Tracheal epithelial cell (primary cell): ENCODE measurements around the gene LAX1. TPM values are rescaled to one million over a fixed set of nuclear protein-coding genes. Genes with fewer than 3 reads are reported as not detected.

Experiments
- total RNA-seq: library from RNA; depleted of rRNA; stranded (reverse); fragments of >200 nt; gene quantifications from 2 replicates; pipeline ENCODE4 v1.2.1, GENCODE V29; 2014

LAX1 gene
- total RNA-seq: under 0.01 TPM in 1 of 2 replicates, not detected in the other

GRCh38 chr1:203765029-203765837 is at the start of gene LAX1:
Gene LAX1 (plus strand): TSS chr1:203765183. CDS start chr1:203765566, 383 bp downstream.

GRCh38 chr1:203795441-203796235 is 30.7 kb downstream of the LAX1 start, which contains the start of the genes ZBED6 and ZC3H11A:
Gene ZBED6 (plus strand): TSS chr1:203795623. CDS start chr1:203797523, 1,900 bp downstream.
Gene ZC3H11A (plus strand): TSS chr1:203795623. CDS start chr1:203817071, 21,448 bp downstream.

Other genes with a start within 250 kb of the LAX1 start
- gene ATP2B4, start 138.4 kb upstream of the LAX1 start, total RNA-seq: 73.5 and 98.8 TPM in 2 replicates
- gene ZBED6, start 30.4 kb downstream of the LAX1 start, total RNA-seq: 8.3 and 10.6 TPM in 2 replicates
- 76.4 and 79.1 TPM in 2 replicates for gene ZC3H11A, start 30.4 kb downstream of the LAX1 start, total RNA-seq
- 44.3 and 57.4 TPM in 2 replicates for gene SNRPE, start 96.4 kb downstream of the LAX1 start, total RNA-seq